Uterus (tissue), 4 donors: ENCODE data around the gene CDH22. TPM values are rescaled to one million over a fixed set of nuclear protein-coding genes. Genes with fewer than 3 reads are reported as not detected.

Source experiments
- DNase-seq, 2 donors: peaks; one replicate each; pipeline ENCODE4 v3.0.0-alpha.2; 2019 to 2020
- H3K27ac ChIP-seq, 2 donors: fragments of 200-600 bp; sonication (generic); 1 replicate in 1 of 2; 2 replicates in 1 of 2; pipeline ENCODE4 v1.5.1; 2016 to 2018
- H3K27me3 ChIP-seq, 2 donors: fragments of 200-600 bp; sonication (generic); one replicate each; pipeline ENCODE4 v1.5.1; 2018 to 2019; ENCODE audit warnings: control low read depth in 1 of 2
- H3K36me3 ChIP-seq, 2 donors: fragments of 200-600 bp; sonication (generic); one replicate each; pipeline ENCODE4 v1.5.1; 2019; ENCODE audit warnings: control low read depth in 1 of 2
- H3K4me1 ChIP-seq, 2 donors: fragments of 200-600 bp; sonication (generic); one replicate each; pipeline ENCODE4 v1.5.1; 2018 to 2019; ENCODE audit warnings: control low read depth in 1 of 2
- H3K4me3 ChIP-seq, 2 donors: fragments of 200-600 bp; sonication (generic); 1 replicate in 1 of 2; 2 replicates in 1 of 2; pipeline ENCODE4 v1.5.1; 2018 to 2019; ENCODE audit warnings: mild to moderate bottlenecking in 1 of 2
- H3K9me3 ChIP-seq, 2 donors: fragments of 200-600 bp; sonication (generic); one replicate each; pipeline ENCODE4 v1.5.1; 2019; ENCODE audit warnings: control low read depth in 1 of 2
- POLR2A ChIP-seq, 2 donors: fragments of 450-650 bp; IDR thresholded peaks; one replicate each; pipeline ENCODE4 v1.6.1; 2016; ENCODE audit warnings: antibody characterized with exemption in 2 of 2, mild to moderate bottlenecking in 1 of 2, moderate library complexity in 1 of 2
- intact Hi-C: fragments of 100-400 bp; cut with DNase I; formaldehyde crosslinking; loops from one replicate; pipeline ENCODE4 v1.15.1; 2023; ENCODE audit warnings: low total_unique reads
- total RNA-seq, 4 donors: library from RNA; depleted of rRNA in 3 of 4; stranded (reverse); fragments of >200 nt in 3 of 4; gene quantifications; one replicate each; pipeline versions ENCODE4 v1.1.0 to v1.2.4, GENCODE V29; 2014 to 2023
- TF ChIP-seq, protein P1 (sequence below), 4 experiments: fragments of 200-600 bp in 2 of 4; fragments of 450-650 bp in 2 of 4; sonication (generic) in 2 of 4; IDR thresholded peaks; one replicate each; pipeline ENCODE4 v1.5.1; 2016 to 2019; ENCODE audit warnings: antibody characterized with exemption in 4 of 4, mild to moderate bottlenecking in 2 of 4, moderate library complexity in 1 of 4
- donor health status: DM: yes; HTN: yes; CAD: no.

The CDH22 gene
- total RNA-seq, 4 donors from 2014 or later = 0.48 to 0.49 TPM; not detected in 2

DNA sequence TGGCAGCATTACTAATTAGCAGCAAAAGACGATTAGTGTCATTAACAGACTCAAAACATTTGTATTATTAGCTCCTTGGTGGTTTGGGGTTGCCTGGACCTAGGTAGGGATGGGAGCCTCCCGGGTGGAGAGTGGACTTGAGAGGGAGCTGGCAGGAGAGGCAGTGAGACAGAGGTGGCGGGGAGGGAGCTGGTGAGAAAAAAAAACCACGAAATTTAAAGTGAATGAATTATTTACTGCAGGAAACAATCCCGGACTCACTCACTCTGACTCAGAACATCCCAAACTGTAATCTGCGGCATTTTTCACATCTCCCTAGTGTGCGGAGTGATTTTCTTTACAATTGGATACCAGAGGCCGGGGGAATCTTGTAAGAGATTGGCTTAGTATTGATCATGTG, 14.3 kb upstream of the CDH22 start:
- H3K27me3 ChIP-seq = no peaks in the 10 kb centered on the region
- H3K4me1 ChIP-seq = no peaks in the 10 kb centered on the region
- no peak for TF ChIP-seq POLR2A (IDR thresholded peaks at IDR 0.05)
- TF ChIP-seq, protein P1, sequence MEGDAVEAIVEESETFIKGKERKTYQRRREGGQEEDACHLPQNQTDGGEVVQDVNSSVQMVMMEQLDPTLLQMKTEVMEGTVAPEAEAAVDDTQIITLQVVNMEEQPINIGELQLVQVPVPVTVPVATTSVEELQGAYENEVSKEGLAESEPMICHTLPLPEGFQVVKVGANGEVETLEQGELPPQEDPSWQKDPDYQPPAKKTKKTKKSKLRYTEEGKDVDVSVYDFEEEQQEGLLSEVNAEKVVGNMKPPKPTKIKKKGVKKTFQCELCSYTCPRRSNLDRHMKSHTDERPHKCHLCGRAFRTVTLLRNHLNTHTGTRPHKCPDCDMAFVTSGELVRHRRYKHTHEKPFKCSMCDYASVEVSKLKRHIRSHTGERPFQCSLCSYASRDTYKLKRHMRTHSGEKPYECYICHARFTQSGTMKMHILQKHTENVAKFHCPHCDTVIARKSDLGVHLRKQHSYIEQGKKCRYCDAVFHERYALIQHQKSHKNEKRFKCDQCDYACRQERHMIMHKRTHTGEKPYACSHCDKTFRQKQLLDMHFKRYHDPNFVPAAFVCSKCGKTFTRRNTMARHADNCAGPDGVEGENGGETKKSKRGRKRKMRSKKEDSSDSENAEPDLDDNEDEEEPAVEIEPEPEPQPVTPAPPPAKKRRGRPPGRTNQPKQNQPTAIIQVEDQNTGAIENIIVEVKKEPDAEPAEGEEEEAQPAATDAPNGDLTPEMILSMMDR (IDR thresholded peaks at IDR 0.05) = no peak
- no peak overlapping the region for H3K4me3 ChIP-seq
- H3K9me3 ChIP-seq = no peaks in the 10 kb centered on the region
- no peaks in the 10 kb centered on the region for H3K36me3 ChIP-seq
- no peak overlapping the region for H3K27ac ChIP-seq
- no peak for DNase-seq
- intact Hi-C loops = no loop called here

DNA sequence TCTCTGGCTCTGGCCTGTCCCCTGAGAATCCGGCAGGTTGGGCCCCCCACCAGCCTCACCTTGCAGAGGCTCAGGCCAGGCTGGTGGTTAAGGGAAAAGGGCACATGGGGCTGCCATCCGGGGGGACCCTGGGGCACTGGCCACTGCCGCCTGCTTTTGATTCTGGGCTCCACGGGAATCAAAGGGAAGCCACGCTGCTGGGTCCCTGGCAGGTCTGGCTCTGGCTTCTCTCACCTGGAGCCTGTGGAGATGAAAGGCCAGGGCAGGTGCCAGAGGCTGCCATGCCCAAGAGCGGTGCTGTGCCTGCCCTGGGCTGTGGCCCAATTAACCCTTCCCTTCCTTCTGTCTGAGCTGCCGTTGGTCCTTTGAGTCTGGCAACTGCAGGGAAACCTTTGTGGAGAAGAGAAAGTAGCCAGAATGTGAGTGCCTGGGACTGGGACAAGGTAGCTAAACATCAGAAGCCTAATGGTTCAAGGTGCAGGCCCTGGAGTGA, 9.4 kb upstream of the CDH22 start:
- Histone ChIP-seq H3K27me3 (peaks cover 5 to 24% of the 10 kb centered on the region in 2 donors), H3K4me1 (peaks cover 0 to 2% of the 10 kb centered on the region in 2 donors), H3K9me3 (no peaks in the 10 kb centered on the region), H3K4me3 (no peak overlapping the region), H3K36me3 (no peaks in the 10 kb centered on the region), H3K27ac (no peak overlapping the region)
- no peak for DNase-seq
- intact Hi-C loops = no loop called here
- TF ChIP-seq, protein P1 (IDR thresholded peaks at IDR 0.05) = no peak
- no peak for TF ChIP-seq POLR2A (IDR thresholded peaks at IDR 0.05)

GRCh38 chr20:46316984-46317684, 8.8 kb upstream of the CDH22 start:
- intact Hi-C loops = no loop called here
- Histone ChIP-seq H3K27me3 (peaks cover 9 to 30% of the 10 kb centered on the region in 2 donors), H3K27ac (no peak overlapping the region), H3K4me1 (peaks cover 0 to 6% of the 10 kb centered on the region in 2 donors), H3K36me3 (no peaks in the 10 kb centered on the region), H3K4me3 (no peak overlapping the region), H3K9me3 (no peaks in the 10 kb centered on the region)
- DNase-seq = no peak
- TF ChIP-seq POLR2A (IDR thresholded peaks at IDR 0.05) = no peak
- TF ChIP-seq, protein P1 (IDR thresholded peaks at IDR 0.05) = no peak

- no peak for TF ChIP-seq POLR2A (IDR thresholded peaks at IDR 0.05)
- TF ChIP-seq, protein P1 (IDR thresholded peaks at IDR 0.05) = no peak
- no peak overlapping the region for H3K27ac ChIP-seq
- H3K4me1 ChIP-seq = peaks cover 0 to 6% of the 10 kb centered on the region in 2 donors
- no peaks in the 10 kb centered on the region for H3K36me3 ChIP-seq
- H3K9me3 ChIP-seq = no peaks in the 10 kb centered on the region
- intact Hi-C loops = no loop called here
- peaks cover 9 to 39% of the 10 kb centered on the region in 2 donors for H3K27me3 ChIP-seq
- no peak overlapping the region for H3K4me3 ChIP-seq
- no peak for DNase-seq
These were observed 7.0 kb upstream of the CDH22 start for GRCh38 chr20:46315311-46315710.
